GM21515 (cell line): ENCODE data around the gene MED12L.

Experiments
- ATAC-seq: cut with Tn5 transposase; IDR thresholded peaks from one replicate; pipeline ENCODE4 v1.9.1; 2021; ENCODE audit not compliant: unreplicated experiment

Gene MED12L

GRCh38 chr3:151314137-151314536, 228.7 kb downstream of the MED12L start:
- no peak for ATAC-seq

- no peak for ATAC-seq
These were observed 229.1 kb downstream of the MED12L start for GRCh38 chr3:151314593-151314992.

GRCh38 chr3:151315136-151315535, 229.7 kb downstream of the MED12L start:
- no peak for ATAC-seq

GRCh38 chr3:151315846-151316245, 230.4 kb downstream of the MED12L start:
- no peak for ATAC-seq

- ATAC-seq = no peak
These were observed 231.0 kb downstream of the MED12L start, which contains the start of gene GPR87 for GRCh38 chr3:151316267-151316991. Gene GPR87, minus strand, starts transcription at chr3:151316820. Its CDS starts 16,720 bp downstream, at chr3:151300100.

GRCh38 chr3:151318313-151318712, 232.8 kb downstream of the MED12L start:
- ATAC-seq = no peak

GRCh38 chr3:151318991-151319390, 233.5 kb downstream of the MED12L start:
- no peak for ATAC-seq

- no peak for ATAC-seq
These were observed 234.2 kb downstream of the MED12L start for GRCh38 chr3:151319628-151320027.

- ATAC-seq = no peak
These were observed 234.7 kb downstream of the MED12L start for GRCh38 chr3:151320131-151320530.

GRCh38 chr3:151321526-151321925, 236.1 kb downstream of the MED12L start:
- ATAC-seq = no peak

GRCh38 chr3:151322511-151322910, 237.0 kb downstream of the MED12L start:
- no peak for ATAC-seq

GRCh38 chr3:151327571-151328198, 242.2 kb downstream of the MED12L start:
- ATAC-seq = no peak

- no peak for ATAC-seq
These were observed 243.0 kb downstream of the MED12L start for GRCh38 chr3:151328298-151328995.

GRCh38 chr3:151329363-151329762, 243.9 kb downstream of the MED12L start, which contains the start of gene P2RY13:
Gene P2RY13, minus strand, starts transcription at chr3:151329549. Its CDS starts 21 bp downstream, at chr3:151329528.
- ATAC-seq = no peak

GRCh38 chr3:151330379-151330778, 244.9 kb downstream of the MED12L start:
- no peak for ATAC-seq

GRCh38 chr3:151330899-151331298, 245.4 kb downstream of the MED12L start:
- ATAC-seq = no peak

- no peak for ATAC-seq
These were observed 246.2 kb downstream of the MED12L start for GRCh38 chr3:151331696-151332095.

GRCh38 chr3:151345859-151346258, 260.4 kb downstream of the MED12L start:
- ATAC-seq = no peak

GRCh38 chr3:151346292-151346691, 260.8 kb downstream of the MED12L start:
- ATAC-seq = no peak

GRCh38 chr3:151347432-151347831, 262.0 kb downstream of the MED12L start:
- ATAC-seq = no peak

GRCh38 chr3:151350656-151351055, 265.2 kb downstream of the MED12L start:
- ATAC-seq = no peak

- ATAC-seq = peak; percentile 90
These were observed 265.8 kb downstream of the MED12L start for GRCh38 chr3:151351219-151351618.
